ENCODE data around the gene PSMD12.

PSMD12 gene

GRCh38 chr17:67297454-67297960 is 68.9 kb downstream of the PSMD12 start:
- no peak for DNase-seq

GRCh38 chr17:67294451-67295199 is 71.8 kb downstream of the PSMD12 start:
- DNase-seq: no peak

- no peak for DNase-seq
Observed at GRCh38 chr17:67293251-67294203, 72.8 kb downstream of the PSMD12 start.

GRCh38 chr17:67290711-67291291 is 75.6 kb downstream of the PSMD12 start:
- no peak for DNase-seq

- DNase-seq: no peak
Observed at GRCh38 chr17:67290244-67290643, 76.1 kb downstream of the PSMD12 start.

GRCh38 chr17:67289181-67289876 is 77.0 kb downstream of the PSMD12 start:
- no peak for DNase-seq

Data from NCI-H1436 treated with DMSO at 0.1 percent for 48 hours (cell line).